ENCODE results near the gene CHAC1.

The CHAC1 gene

GRCh38 chr15:40981186-40981585, 27.9 kb downstream of the CHAC1 start:
- in situ Hi-C loops (cut with HindIII; ENCODE audit: low sequenced_read_pairs), result no loop called here

GRCh38 chr15:40982855-40983254, 29.6 kb downstream of the CHAC1 start:
- in situ Hi-C loops (cut with HindIII; ENCODE audit: low sequenced_read_pairs), result no loop called here

- in situ Hi-C loops (cut with HindIII; ENCODE audit: low sequenced_read_pairs), result no loop called here
Observed at GRCh38 chr15:40984406-40984805, 31.1 kb downstream of the CHAC1 start.

- in situ Hi-C loops (cut with HindIII; ENCODE audit: low sequenced_read_pairs), result no loop called here
Observed at GRCh38 chr15:40984964-40985363, 31.7 kb downstream of the CHAC1 start.

- in situ Hi-C loops (cut with HindIII; ENCODE audit: low sequenced_read_pairs), result no loop called here
Observed at GRCh38 chr15:40985541-40986330, 32.5 kb downstream of the CHAC1 start.

GRCh38 chr15:40986820-40987219, 33.5 kb downstream of the CHAC1 start:
- in situ Hi-C loops (cut with HindIII; ENCODE audit: low sequenced_read_pairs), result no loop called here

GRCh38 chr15:40988156-40988555, 34.9 kb downstream of the CHAC1 start:
- in situ Hi-C loops (cut with HindIII; ENCODE audit: low sequenced_read_pairs), result no loop called here

GRCh38 chr15:40990080-40990479, 36.8 kb downstream of the CHAC1 start:
- in situ Hi-C loops (cut with HindIII; ENCODE audit: low sequenced_read_pairs), result no loop called here

- in situ Hi-C loops (cut with HindIII; ENCODE audit: low sequenced_read_pairs), result no loop called here
Observed at GRCh38 chr15:40990789-40991188, 37.5 kb downstream of the CHAC1 start.

GRCh38 chr15:40991355-40991754, 38.1 kb downstream of the CHAC1 start:
- in situ Hi-C loops (cut with HindIII; ENCODE audit: low sequenced_read_pairs), result no loop called here

- in situ Hi-C loops (cut with HindIII; ENCODE audit: low sequenced_read_pairs), result no loop called here
Observed at GRCh38 chr15:40992241-40992741, 39.0 kb downstream of the CHAC1 start.

GRCh38 chr15:40992825-40993224, 39.6 kb downstream of the CHAC1 start:
- in situ Hi-C loops (cut with HindIII; ENCODE audit: low sequenced_read_pairs), result no loop called here

- in situ Hi-C loops (cut with HindIII; ENCODE audit: low sequenced_read_pairs), result no loop called here
Observed at GRCh38 chr15:40995656-40996055, 42.4 kb downstream of the CHAC1 start.

GRCh38 chr15:40999190-40999589, 45.9 kb downstream of the CHAC1 start:
- in situ Hi-C loops (cut with HindIII; ENCODE audit: low sequenced_read_pairs), result no loop called here

GRCh38 chr15:41001524-41002214, 48.4 kb downstream of the CHAC1 start:
- in situ Hi-C loops (cut with HindIII; ENCODE audit: low sequenced_read_pairs), result no loop called here

GRCh38 chr15:41004490-41004889, 51.2 kb downstream of the CHAC1 start:
- in situ Hi-C loops (cut with HindIII; ENCODE audit: low sequenced_read_pairs), result no loop called here

Data from DLD1 (cell line).